GM18868 (cell line): ENCODE results near the gene DMP1.

ENCODE experiments used
- ATAC-seq: cut with Tn5 transposase; IDR thresholded peaks from one replicate; pipeline ENCODE4 v1.9.1; 2021; ENCODE audit warnings: mild to moderate bottlenecking, moderate library complexity; ENCODE audit not compliant: unreplicated experiment

The DMP1 gene, protein sequence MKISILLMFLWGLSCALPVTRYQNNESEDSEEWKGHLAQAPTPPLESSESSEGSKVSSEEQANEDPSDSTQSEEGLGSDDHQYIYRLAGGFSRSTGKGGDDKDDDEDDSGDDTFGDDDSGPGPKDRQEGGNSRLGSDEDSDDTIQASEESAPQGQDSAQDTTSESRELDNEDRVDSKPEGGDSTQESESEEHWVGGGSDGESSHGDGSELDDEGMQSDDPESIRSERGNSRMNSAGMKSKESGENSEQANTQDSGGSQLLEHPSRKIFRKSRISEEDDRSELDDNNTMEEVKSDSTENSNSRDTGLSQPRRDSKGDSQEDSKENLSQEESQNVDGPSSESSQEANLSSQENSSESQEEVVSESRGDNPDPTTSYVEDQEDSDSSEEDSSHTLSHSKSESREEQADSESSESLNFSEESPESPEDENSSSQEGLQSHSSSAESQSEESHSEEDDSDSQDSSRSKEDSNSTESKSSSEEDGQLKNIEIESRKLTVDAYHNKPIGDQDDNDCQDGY

DNA sequence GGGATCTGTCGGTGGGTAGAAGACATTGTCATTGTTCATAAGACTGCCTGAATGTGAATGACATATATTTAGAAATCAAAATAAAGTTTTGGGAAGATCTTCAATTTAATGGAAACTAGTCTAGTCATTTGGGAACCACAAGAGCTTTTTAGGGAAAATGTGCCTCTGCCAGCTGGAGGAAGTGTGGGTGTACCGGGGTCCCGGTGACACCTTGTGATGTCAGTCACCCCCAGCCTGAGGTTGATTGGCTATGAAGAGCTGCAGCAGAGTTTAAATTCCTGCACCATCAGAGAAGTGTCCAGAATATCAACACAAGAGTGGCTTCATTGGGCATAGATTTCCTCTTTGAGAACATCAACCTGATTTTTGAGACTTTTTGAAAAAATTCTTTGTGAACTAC, at the start of gene DMP1:
TSS of gene DMP1 (plus strand) at position 301 of the 400 bp plus-strand sequence. CDS start 6,213 bp downstream, outside the sequence.
- no peak for ATAC-seq

DNA sequence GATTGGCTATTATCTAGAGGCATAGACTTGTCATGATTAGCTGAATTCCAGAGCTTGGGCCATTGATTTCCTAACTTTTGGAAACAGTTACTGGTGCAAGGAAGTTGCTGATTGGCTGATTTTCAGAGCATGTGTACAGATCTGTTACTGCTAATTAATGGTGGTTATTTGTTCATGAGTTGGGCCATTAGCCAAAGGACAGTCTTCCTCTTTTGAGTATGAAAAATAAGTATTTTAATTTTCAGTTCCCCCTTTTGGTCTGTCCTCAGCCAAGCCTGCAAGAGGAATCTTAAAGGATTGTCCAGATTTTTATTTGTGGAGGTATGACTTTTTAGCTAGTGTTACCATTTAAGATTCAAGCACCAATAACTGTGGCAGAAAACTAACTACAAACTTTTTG, 48.7 kb upstream of the DMP1 start:
- no peak for ATAC-seq

- ATAC-seq = no peak
These were observed 41.9 kb upstream of the DMP1 start, which contains the start of gene DSPP for GRCh38 chr4:87608229-87608628. DSPP (plus strand) TSS chr4:87608529; CDS start chr4:87610909, 2,380 bp downstream.

GRCh38 chr4:87614292-87614890, 35.7 kb upstream of the DMP1 start:
- no peak for ATAC-seq

DNA sequence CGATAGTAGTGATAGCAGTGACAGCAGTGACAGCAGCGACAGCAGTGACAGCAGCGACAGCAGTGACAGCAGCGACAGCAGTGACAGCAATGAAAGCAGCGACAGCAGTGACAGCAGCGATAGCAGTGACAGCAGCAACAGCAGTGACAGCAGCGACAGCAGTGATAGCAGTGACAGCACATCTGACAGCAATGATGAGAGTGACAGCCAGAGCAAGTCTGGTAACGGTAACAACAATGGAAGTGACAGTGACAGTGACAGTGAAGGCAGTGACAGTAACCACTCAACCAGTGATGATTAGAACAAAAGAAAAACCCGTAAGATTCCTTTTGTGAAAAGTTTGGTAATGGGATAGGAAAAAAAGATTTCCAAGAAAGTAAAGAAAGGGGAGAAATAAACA, 33.8 kb upstream of the DMP1 start:
- no peak for ATAC-seq

GRCh38 chr4:87620086-87620485, 30.0 kb upstream of the DMP1 start:
- no peak for ATAC-seq

DNA sequence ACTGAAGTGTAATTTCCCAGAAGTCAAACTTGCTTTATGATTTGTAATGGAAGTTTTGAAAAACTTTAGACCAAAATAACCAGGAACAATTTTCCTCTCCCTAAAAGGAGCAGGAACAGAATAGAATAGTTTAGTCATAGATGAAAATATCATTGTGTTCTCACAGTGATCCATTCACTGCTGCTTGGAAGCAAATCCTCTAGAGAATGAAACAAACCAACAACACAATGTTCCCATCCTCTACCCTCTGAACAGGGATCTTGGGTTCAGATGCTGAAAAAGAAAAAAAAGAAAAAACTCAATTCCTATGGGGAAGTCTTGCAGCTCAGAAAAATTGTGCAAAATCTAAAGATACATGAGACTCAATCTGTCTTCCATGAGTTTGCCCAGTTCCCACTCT, 29.6 kb upstream of the DMP1 start:
- ATAC-seq = no peak

DNA sequence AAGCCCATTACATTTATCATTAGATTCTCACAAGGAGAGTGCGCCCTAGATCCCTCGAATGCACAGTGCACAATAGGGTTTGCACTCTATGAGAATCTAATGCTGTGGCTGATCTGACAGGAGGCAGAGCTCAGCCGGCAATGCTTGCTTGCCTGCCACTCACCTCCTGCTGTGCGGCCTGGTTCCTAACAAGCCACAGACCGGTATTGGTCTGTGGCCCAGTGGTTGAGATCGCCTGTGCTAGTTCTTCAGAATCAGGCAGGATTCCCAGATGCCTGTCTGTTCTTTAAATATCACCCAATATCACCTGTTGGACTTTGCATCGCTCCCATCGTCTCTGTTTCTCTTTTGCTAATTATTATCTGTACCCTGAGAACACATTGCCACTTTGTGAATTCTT, 27.8 kb upstream of the DMP1 start:
- no peak for ATAC-seq

DNA sequence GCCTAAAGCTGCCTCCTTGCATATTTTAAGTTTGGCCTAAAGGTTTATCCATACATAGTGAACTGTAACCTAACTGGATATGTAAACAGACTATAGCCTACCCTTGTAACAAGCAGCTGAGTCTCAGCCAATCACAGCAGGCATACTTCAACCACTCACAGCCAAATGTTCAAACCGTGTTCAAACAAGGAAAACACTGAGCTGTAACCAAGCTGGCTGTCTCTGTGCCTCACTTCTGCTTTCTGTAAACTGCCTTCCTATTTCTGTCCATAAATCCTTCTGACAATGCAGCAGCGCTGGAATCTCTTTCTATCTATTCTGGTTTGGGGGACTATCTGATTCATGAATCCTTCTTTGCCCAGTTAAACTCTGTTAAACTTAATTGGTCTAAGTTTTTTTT, 25.4 kb upstream of the DMP1 start:
- ATAC-seq = peak; percentile 88

- no peak for ATAC-seq
These were observed 18.4 kb upstream of the DMP1 start for GRCh38 chr4:87631668-87632067.

DNA sequence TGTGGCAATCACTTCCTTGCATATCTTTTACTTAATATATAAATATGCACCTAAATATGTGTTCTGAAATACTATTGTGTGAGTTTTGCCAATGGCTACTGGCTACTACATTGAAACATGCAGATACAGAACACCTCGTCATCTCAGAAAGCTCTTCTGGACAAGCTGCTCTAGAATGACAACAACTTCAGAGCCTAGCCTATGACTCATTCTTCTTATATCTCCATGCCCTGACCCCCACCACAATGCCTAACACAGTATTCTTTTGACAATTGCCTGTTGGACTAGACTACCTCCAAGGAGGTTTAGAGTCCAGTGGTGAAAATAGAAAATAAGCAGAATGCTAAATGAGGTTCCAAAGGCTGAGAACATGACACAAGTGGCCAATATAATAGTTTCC, 17.6 kb upstream of the DMP1 start:
- no peak for ATAC-seq

- no peak for ATAC-seq
These were observed 16.8 kb upstream of the DMP1 start for GRCh38 chr4:87633243-87633642.

- ATAC-seq = no peak
These were observed 5.8 kb upstream of the DMP1 start for GRCh38 chr4:87644286-87644685.

DNA sequence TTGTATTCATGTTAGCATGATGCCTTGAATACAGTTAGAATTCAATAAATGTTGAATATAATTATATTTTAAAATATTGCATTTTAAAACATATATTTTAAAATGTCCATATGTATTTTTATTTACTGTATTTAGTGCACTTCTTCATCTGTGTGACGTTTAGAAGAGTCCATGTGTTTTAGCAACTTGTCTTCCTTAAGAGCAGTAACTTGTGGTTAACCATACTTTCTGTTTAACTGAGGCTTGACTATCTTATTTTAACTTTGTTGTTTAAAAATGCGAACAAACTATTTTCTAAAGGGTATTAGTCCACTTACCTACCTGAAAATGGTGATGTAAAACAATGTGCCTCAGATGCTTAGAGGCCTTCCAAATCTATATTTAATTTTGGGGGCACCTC, 858 bp downstream of the DMP1 start:
- ATAC-seq = no peak

GRCh38 chr4:87651941-87652340, 1.9 kb downstream of the DMP1 start:
- no peak for ATAC-seq

DNA sequence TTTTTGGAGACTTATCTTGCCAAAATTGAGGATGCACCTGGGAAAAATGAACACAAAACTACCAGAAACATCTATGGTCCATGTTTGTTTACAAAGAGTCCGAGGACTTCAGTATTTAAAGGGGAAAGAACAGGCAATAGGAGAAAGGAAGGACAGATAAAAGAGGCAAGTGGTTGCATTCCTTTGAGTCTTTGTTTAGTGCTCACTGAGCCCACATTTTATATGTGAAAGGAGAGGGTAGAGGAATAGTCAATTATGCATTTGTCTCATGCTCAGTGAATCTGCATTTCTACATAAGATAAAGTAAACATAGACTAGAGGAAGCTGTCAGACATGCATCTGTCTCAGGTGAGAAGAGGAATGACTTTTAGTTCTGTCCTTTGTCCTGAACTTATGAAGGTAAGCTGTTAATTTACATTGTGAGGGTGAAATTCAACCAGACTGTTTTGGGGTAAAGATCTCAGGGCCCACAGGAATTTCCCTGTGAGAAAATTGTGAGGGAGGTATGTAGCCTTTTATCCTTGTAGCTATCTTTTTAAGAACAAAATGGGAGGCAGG, 4.5 kb downstream of the DMP1 start:
- no peak for ATAC-seq

- no peak for ATAC-seq
These were observed 7.4 kb downstream of the DMP1 start for GRCh38 chr4:87657525-87657924.

DNA sequence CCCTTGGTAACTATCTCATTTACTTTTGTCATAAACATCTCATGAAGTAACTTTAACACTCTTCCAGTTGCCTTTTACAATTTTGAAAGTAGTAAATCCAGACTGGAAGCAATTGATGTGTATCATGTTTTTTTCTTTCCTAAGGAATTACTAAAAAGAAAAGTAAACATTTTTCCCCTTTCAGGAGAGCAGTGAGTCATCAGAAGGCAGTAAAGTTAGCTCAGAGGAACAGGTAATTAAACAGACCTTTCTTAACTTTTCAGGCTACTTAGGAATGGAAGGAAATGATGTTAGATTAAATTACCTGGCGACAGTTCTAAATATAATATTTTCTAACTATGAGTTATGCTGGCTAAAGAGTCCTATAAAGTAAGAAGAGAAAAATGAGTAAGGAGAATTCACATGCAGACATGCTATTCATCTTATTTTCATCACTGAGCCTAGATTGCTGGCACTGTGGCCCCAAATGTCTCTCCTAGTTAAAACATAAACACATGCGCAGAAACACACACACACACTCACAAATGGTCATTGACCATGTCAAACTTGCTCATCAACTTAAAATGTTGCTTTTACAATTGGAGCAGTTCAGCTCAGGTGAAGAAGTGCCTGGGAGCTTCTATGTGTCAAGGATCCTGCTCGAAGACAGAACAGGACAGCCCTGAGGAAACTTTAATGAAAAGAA, 9.3 kb downstream of the DMP1 start:
- ATAC-seq = no peak

DNA sequence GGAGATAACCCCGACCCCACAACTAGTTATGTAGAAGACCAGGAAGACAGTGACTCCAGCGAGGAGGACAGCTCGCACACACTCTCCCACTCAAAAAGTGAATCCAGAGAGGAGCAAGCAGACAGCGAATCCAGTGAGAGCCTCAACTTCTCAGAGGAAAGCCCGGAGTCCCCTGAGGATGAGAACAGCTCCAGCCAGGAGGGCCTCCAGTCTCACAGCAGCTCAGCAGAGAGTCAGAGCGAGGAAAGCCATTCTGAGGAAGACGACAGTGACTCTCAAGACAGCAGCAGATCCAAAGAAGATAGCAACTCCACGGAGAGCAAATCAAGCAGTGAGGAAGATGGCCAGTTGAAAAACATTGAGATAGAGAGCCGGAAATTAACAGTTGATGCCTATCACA, 12.8 kb downstream of the DMP1 start:
- no peak for ATAC-seq

DNA sequence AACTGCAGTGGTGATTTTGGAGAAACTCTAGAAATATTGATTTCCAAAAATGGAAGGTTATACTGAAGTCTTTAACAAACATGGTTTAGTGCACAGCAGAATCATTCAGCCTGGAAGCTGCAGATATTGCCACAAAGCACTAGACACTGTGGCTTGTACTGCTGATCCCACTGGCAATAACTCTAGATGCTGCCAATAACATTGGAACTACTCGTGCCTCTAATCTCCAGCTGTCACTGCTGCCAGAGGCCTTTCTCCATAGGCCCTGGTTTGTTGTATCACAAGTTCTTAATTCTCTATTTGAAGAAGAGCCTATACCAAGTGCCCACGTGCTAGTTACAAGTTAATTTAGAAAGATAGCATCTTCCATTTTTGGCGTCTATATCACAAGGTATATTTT, 19.3 kb downstream of the DMP1 start:
- no peak for ATAC-seq

- peak; percentile 84 for ATAC-seq
These were observed 27.7 kb downstream of the DMP1 start for GRCh38 chr4:87677731-87678130.
